Hepatocyte (in vitro differentiated cells): ENCODE data around the gene COL4A1. TPM values are rescaled to one million over a fixed set of nuclear protein-coding genes. Genes with fewer than 3 reads are reported as not detected.

Experiments
- DNase-seq: peaks from one replicate; pipeline ENCODE4 v3.0.0-alpha.2; 2016; ENCODE audit warnings: low spot score
- H2AFZ ChIP-seq: fragments of 200-600 bp; sonication (generic); 2 replicates; pipeline ENCODE4 v1.6.0; 2016; ENCODE audit warnings: antibody characterized with exemption, mild to moderate bottlenecking
- H3K27ac ChIP-seq: fragments of 200-600 bp; sonication (generic); 2 replicates; pipeline ENCODE4 v1.5.1; 2016; ENCODE audit warnings: mild to moderate bottlenecking
- H3K27me3 ChIP-seq: fragments of 200-600 bp; sonication (generic); 2 replicates; pipeline ENCODE4 v1.6.1; 2016
- H3K36me3 ChIP-seq: fragments of 200-600 bp; sonication (generic); replicated peaks from 2 replicates; pipeline ENCODE4 v1.5.1; 2016; ENCODE audit warnings: low read depth; ENCODE audit not compliant: insufficient read depth
- H3K4me1 ChIP-seq: fragments of 200-600 bp; sonication (generic); 2 replicates; pipeline ENCODE4 v1.5.1; 2016; ENCODE audit warnings: mild to moderate bottlenecking, moderate library complexity; ENCODE audit not compliant: insufficient read depth
- H3K4me2 ChIP-seq: fragments of 200-600 bp; sonication (generic); 2 replicates; pipeline ENCODE4 v1.6.0; 2016
- H3K4me3 ChIP-seq: fragments of 200-600 bp; sonication (generic); 2 replicates; pipeline ENCODE4 v1.5.1; 2016; ENCODE audit warnings: mild to moderate bottlenecking
- H3K79me2 ChIP-seq: fragments of 200-600 bp; sonication (generic); 2 replicates; pipeline ENCODE4 v1.6.0; 2017; ENCODE audit warnings: mild to moderate bottlenecking
- H3K9me2 ChIP-seq: fragments of 200-600 bp; sonication (generic); replicated peaks from 2 replicates; pipeline ENCODE4 v1.6.0; 2017; ENCODE audit warnings: mild to moderate bottlenecking; ENCODE audit not compliant: insufficient read depth
- H3K9me3 ChIP-seq: fragments of 200-600 bp; sonication (generic); 2 replicates; pipeline ENCODE4 v1.5.1; 2016; ENCODE audit warnings: low read depth, mild to moderate bottlenecking
- H4K20me1 ChIP-seq: fragments of 200-600 bp; sonication (generic); 2 replicates; pipeline ENCODE4 v1.6.0; 2016; ENCODE audit warnings: mild to moderate bottlenecking; ENCODE audit not compliant: insufficient read depth, poor library complexity, severe bottlenecking
- EZH2 ChIP-seq: fragments of 200-600 bp; sonication (generic); IDR thresholded peaks from 2 replicates; pipeline ENCODE4 v1.6.1; 2016; ENCODE audit warnings: antibody characterized with exemption, mild to moderate bottlenecking, borderline replicate concordance
- EZH2phosphoT487 ChIP-seq: fragments of 200-600 bp; sonication (generic); IDR thresholded peaks from one replicate; pipeline ENCODE4 v1.6.1; 2018; ENCODE audit warnings: antibody characterized with exemption, mild to moderate bottlenecking, low read depth, moderate library complexity; ENCODE audit not compliant: unreplicated experiment, severe bottlenecking
- WGBS: methylation state at CpG from one replicate; pipeline ENCODE4 v1.1.6; 2016; ENCODE audit warnings: low lambda C conversion rate; ENCODE audit errors: missing lambda C conversion rate; 5-methylcytosine and 5-hydroxymethylcytosine counted together
- polyA plus RNA-seq: library from polyadenylated mRNA; unstranded; fragments of >200 nt; fragmentation: Nextera tagmentation; extraction: Ambion mirVana; gene quantifications from 2 replicates; pipeline ENCODE4 v1.2.1, GENCODE V29; 2016
- total RNA-seq: library from RNA; depleted of rRNA; stranded (reverse); fragments of >200 nt; gene quantifications from 2 replicates; pipeline ENCODE4 v1.2.3, GENCODE V29; 2014
- TF ChIP-seq, protein P1 (sequence below): fragments of 200-600 bp; sonication (generic); IDR thresholded peaks from 2 replicates; pipeline ENCODE4 v1.5.1; 2016; ENCODE audit warnings: antibody characterized with exemption, mild to moderate bottlenecking; ENCODE audit not compliant: poor library complexity

Gene COL4A1
- total and polyA plus RNA-seq, 2 experiments from 2014 or later = 138 to 269 TPM

DNA sequence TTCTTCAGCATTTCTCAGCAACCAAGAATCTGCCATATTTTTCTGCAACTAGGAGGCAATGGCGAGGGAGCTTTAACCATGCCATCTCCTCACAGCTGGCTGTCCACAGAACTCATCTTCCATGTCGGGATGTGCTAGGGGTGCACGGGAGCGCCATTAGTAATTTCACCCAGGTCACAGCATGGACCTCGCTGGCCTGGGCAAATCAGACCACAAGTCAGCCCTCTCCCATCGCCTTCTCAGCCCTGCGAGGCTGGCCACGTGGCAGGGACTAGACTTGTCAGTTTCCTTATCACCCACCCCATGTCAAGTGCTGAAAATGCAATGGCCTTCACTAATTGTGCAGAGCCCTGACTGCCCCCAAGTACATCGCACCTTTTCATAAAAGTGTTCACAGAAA, 15.7 kb downstream of the COL4A1 start:
- H3K79me2 ChIP-seq = peaks cover 36% of the 10 kb centered on the region
- no peaks in the 10 kb centered on the region for H3K27me3 ChIP-seq
- H3K27ac ChIP-seq = no peak overlapping the region
- no peaks in the 10 kb centered on the region for H3K4me1 ChIP-seq
- no peaks in the 10 kb centered on the region for H3K9me2 ChIP-seq
- 95% methylated on average over 9 of the region's 9 CpGs for WGBS
- peaks cover 3% of the 10 kb centered on the region for H4K20me1 ChIP-seq
- no peak overlapping the region for H3K4me2 ChIP-seq
- H2AFZ ChIP-seq = no peak overlapping the region
- TF ChIP-seq, protein P1, sequence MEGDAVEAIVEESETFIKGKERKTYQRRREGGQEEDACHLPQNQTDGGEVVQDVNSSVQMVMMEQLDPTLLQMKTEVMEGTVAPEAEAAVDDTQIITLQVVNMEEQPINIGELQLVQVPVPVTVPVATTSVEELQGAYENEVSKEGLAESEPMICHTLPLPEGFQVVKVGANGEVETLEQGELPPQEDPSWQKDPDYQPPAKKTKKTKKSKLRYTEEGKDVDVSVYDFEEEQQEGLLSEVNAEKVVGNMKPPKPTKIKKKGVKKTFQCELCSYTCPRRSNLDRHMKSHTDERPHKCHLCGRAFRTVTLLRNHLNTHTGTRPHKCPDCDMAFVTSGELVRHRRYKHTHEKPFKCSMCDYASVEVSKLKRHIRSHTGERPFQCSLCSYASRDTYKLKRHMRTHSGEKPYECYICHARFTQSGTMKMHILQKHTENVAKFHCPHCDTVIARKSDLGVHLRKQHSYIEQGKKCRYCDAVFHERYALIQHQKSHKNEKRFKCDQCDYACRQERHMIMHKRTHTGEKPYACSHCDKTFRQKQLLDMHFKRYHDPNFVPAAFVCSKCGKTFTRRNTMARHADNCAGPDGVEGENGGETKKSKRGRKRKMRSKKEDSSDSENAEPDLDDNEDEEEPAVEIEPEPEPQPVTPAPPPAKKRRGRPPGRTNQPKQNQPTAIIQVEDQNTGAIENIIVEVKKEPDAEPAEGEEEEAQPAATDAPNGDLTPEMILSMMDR = no peak
- no peak for TF ChIP-seq EZH2phosphoT487
- no peak overlapping the region for H3K4me3 ChIP-seq
- H3K36me3 ChIP-seq = no peaks in the 10 kb centered on the region
- no peaks in the 10 kb centered on the region for H3K9me3 ChIP-seq
- no peak for DNase-seq

DNA sequence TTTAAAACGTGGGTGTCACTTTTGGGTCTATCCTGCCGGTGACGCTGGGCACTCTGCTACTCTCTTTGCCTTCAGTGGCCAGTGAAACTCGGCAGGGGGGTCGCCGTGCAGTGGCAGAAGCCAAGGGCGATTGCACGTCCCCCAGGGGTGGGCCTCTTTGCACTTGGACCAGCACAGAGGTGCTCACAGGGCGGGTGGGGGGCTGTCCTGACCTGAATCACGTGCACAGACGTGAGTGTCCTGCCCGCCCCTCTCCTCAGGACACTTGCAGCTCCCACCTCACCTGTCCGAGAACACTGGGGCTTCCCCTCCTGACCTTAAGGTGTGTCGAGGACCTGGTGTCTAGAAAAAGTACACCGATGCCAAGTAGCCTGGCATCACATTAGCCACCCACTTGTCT, 16.1 kb downstream of the COL4A1 start:
- 93% methylated on average over 15 of the region's 15 CpGs for WGBS
- no peak overlapping the region for H3K4me3 ChIP-seq
- TF ChIP-seq EZH2 (no peak), EZH2phosphoT487 (no peak)
- TF ChIP-seq, protein P1 = no peak
- H3K27me3 ChIP-seq = no peaks in the 10 kb centered on the region
- H3K4me2 ChIP-seq = no peak overlapping the region
- peaks cover 3% of the 10 kb centered on the region for H4K20me1 ChIP-seq
- no peak overlapping the region for H3K27ac ChIP-seq
- no peaks in the 10 kb centered on the region for H3K9me2 ChIP-seq
- H2AFZ ChIP-seq = no peak overlapping the region
- peaks cover 31% of the 10 kb centered on the region for H3K79me2 ChIP-seq
- no peak for DNase-seq
- H3K4me1 ChIP-seq = no peaks in the 10 kb centered on the region
- H3K36me3 ChIP-seq = no peaks in the 10 kb centered on the region
- H3K9me3 ChIP-seq = no peaks in the 10 kb centered on the region

DNA sequence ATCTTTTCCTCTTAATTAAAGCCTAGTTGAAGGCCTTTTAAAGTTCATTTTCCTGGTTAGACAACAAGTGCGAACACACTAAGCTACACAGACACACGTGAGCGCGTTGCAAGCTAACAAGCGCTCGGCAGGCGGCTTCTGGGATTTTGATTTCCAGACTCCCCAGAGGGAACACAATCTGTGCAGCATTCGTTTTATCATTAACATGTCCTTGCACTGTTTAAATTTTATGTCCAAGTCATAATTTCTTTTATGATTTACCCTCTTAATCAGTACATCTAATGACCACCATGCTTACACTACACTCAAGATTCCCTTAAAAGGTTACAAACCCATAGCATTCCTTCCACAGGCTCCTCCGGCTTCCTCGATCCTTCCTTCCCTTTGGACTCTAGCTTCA, 16.8 kb downstream of the COL4A1 start:
- Histone ChIP-seq H3K27ac (no peak overlapping the region), H4K20me1 (peaks cover 3% of the 10 kb centered on the region), H2AFZ (no peak overlapping the region), H3K4me2 (no peak overlapping the region), H3K36me3 (no peaks in the 10 kb centered on the region), H3K4me1 (no peaks in the 10 kb centered on the region), H3K9me3 (no peaks in the 10 kb centered on the region), H3K79me2 (peaks cover 27% of the 10 kb centered on the region), H3K27me3 (no peaks in the 10 kb centered on the region), H3K9me2 (no peaks in the 10 kb centered on the region), H3K4me3 (no peak overlapping the region)
- no peak for DNase-seq
- 90% methylated on average over 10 of the region's 10 CpGs for WGBS
- no peak for TF ChIP-seq EZH2
- TF ChIP-seq EZH2phosphoT487 = no peak
- TF ChIP-seq, protein P1 = no peak

DNA sequence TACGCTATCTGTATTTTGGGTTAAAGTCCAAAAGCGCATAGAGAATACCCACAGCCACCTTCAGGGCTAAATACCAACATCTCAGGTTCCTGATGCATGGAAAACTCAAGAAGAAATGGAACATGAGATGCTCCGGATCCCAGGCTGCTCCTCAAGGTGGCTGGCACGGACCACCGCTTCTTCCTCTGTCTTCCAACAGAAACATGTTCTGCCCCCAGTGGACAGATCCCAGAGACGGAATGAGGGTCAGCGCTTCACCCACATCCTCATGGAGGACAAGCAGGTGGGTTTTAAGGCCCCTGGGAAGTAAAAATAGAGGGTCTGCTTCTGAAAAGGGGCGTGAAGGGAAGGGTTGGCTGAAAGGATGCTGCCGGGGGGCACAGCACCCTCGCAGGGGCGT, 17.3 kb downstream of the COL4A1 start:
- H3K36me3 ChIP-seq = no peaks in the 10 kb centered on the region
- H3K9me2 ChIP-seq = no peaks in the 10 kb centered on the region
- no peak overlapping the region for H3K4me3 ChIP-seq
- peaks cover 3% of the 10 kb centered on the region for H4K20me1 ChIP-seq
- no peak overlapping the region for H3K4me2 ChIP-seq
- H3K79me2 ChIP-seq = peaks cover 22% of the 10 kb centered on the region
- H3K9me3 ChIP-seq = no peaks in the 10 kb centered on the region
- WGBS = 90% methylated on average over 11 of the region's 11 CpGs
- no peak overlapping the region for H3K27ac ChIP-seq
- H3K4me1 ChIP-seq = no peaks in the 10 kb centered on the region
- no peak overlapping the region for H2AFZ ChIP-seq
- TF ChIP-seq, protein P1 = no peak
- TF ChIP-seq EZH2phosphoT487 (no peak), EZH2 (no peak)
- no peaks in the 10 kb centered on the region for H3K27me3 ChIP-seq
- DNase-seq = no peak
